ENCODE results near the gene EAF2.

EAF2 gene

DNA sequence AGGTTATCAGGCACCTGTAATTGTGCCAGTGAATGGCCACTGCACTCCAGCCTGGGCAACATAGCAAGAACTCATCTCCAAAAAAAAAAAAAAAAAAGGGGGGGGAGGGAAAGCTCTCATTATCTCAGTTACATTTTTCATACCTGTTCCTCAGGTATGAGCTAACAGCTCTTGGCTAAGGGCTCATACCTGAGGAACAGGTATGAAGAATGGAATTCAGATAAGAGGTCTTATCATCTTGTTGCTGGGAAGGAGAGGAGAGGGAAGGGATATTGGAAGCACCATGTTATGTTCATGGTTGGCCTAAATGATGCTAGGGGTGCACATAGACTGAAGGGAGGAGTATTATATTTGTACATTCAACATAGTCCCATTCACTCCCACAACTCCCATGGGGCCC, 61.8 kb downstream of the EAF2 start:
- H3K27ac ChIP-seq = no peak overlapping the region
- CTCF ChIA-PET = no interaction called here
- TF ChIP-seq CTCF (conservative IDR thresholded peaks at IDR 0.05; ENCODE audit: low read depth) = no peak
- no peak for DNase-seq (ENCODE audit: low spot score)
- POLR2A ChIA-PET (ENCODE audit: low non-redundant PET) = no interaction called here

GRCh38 chr3:121897296-121897695, 62.3 kb downstream of the EAF2 start:
- CTCF ChIA-PET = no interaction called here
- no peak overlapping the region for H3K27ac ChIP-seq
- DNase-seq (ENCODE audit: low spot score) = no peak
- POLR2A ChIA-PET (ENCODE audit: low non-redundant PET) = no interaction called here
- no peak for TF ChIP-seq CTCF (conservative IDR thresholded peaks at IDR 0.05; ENCODE audit: low read depth)

DNA sequence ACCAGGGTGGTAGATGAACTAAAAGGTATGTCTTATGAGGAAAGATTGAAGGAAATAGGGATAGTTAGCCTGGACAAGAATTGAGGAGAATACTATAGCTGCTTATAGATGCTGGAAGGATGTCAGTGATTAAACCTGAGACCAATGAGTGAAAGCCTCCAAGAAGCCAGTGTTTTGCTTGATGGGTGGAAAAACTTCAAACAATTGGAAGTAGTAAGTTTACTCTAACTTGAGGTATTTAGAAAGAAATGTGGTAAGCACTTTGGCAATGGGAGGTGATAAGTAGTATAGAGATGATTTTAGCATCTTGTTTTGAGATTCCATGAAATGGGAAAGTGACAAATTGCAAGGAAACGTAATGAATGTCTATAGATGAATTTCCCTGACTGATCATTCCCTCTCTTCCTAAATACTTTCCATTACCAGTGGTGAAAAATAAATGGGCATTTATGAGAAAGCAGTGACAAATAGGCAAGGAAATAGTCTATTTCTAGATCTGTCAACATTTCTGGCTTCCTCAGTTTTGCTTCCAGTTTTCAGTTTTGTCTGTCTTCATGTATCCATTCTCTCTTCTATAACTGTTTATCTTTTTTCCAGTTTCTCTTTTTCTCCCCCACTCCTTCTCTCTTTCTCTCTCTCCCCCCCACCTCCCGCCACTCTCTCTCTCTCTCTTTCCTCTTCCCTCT, 78.4 kb downstream of the EAF2 start:
- POLR2A ChIA-PET (ENCODE audit: low non-redundant PET) = no interaction called here
- CTCF ChIA-PET = interaction anchor here (0.6 kb wide), 1 partner anchor 141 kb away, joined by 3 read pairs; no protein-coding TSS in a partner anchor
- no peak for TF ChIP-seq CTCF (conservative IDR thresholded peaks at IDR 0.05; ENCODE audit: low read depth)
- DNase-seq (ENCODE audit: low spot score) = no peak
- H3K27ac ChIP-seq = no peak overlapping the region

- no peak for DNase-seq (ENCODE audit: low spot score)
- POLR2A ChIA-PET (ENCODE audit: low non-redundant PET) = no interaction called here
- no peak for TF ChIP-seq CTCF (conservative IDR thresholded peaks at IDR 0.05; ENCODE audit: low read depth)
- no peak overlapping the region for H3K27ac ChIP-seq
- CTCF ChIA-PET = no interaction called here
These were observed 79.3 kb downstream of the EAF2 start for GRCh38 chr3:121914081-121914998.

GRCh38 chr3:121916189-121916588, 81.2 kb downstream of the EAF2 start:
- H3K27ac ChIP-seq = no peak overlapping the region
- DNase-seq (ENCODE audit: low spot score) = no peak
- ChIA-PET CTCF (interaction anchor here (0.7 kb wide), 1 partner anchor 15 kb away, joined by 3 read pairs; no protein-coding TSS in a partner anchor), POLR2A (ENCODE audit: low non-redundant PET) (no interaction called here)
- no peak for TF ChIP-seq CTCF (conservative IDR thresholded peaks at IDR 0.05; ENCODE audit: low read depth)

GRCh38 chr3:121918779-121919483, 83.9 kb downstream of the EAF2 start:
- TF ChIP-seq CTCF (conservative IDR thresholded peaks at IDR 0.05; ENCODE audit: low read depth) = no peak
- CTCF ChIA-PET = interaction anchor here (0.6 kb wide), 1 partner anchor 9 kb away, joined by 5 read pairs; no protein-coding TSS in a partner anchor

More at GRCh38 chr3:121918779-121919483, 83.9 kb downstream of the EAF2 start:
- peak; percentile 63 for DNase-seq (ENCODE audit: low spot score)
- POLR2A ChIA-PET (ENCODE audit: low non-redundant PET) = no interaction called here
- no peak overlapping the region for H3K27ac ChIP-seq

All from RWPE1 (cell line).